GM12878 (cell line): ENCODE results near the gene INO80C. TPM values are rescaled to one million over a fixed set of nuclear protein-coding genes. Genes with fewer than 3 reads are reported as not detected.

ENCODE experiments used
- ATF7 ChIP-seq: fragments of 450-650 bp; IDR thresholded peaks from 2 replicates; pipeline ENCODE4 v1.6.1; 2016; ENCODE audit warnings: low read depth, mild to moderate bottlenecking
- BCL11A ChIP-seq: IDR thresholded peaks from 2 replicates; pipeline ENCODE4 v1.6.1; 2011; ENCODE audit warnings: low read depth, low read length
- CHD1 ChIP-seq: IDR thresholded peaks from 2 replicates; pipeline ENCODE4 v1.6.1; 2012; ENCODE audit warnings: low read depth, low read length, improper control_type of control experiment
- ESRRA ChIP-seq: IDR thresholded peaks from 2 replicates; pipeline ENCODE4 v1.6.1; 2012; ENCODE audit warnings: mild to moderate bottlenecking, low read length, improper control_type of control experiment
- IKZF1 ChIP-seq: fragments of 450-650 bp; conservative IDR thresholded peaks from 2 replicates; pipeline ENCODE4 v1.6.1; 2017; ENCODE audit warnings: antibody characterized with exemption, mild to moderate bottlenecking
- IRF4 ChIP-seq: IDR thresholded peaks from 2 replicates; pipeline ENCODE4 v1.6.1; 2011; ENCODE audit warnings: low read depth, low read length
- KAT2A ChIP-seq: conservative IDR thresholded peaks from 2 replicates; pipeline ENCODE4 v1.6.1; 2011; ENCODE audit warnings: low read depth, low read length; ENCODE audit not compliant: control insufficient read depth
- LARP7 ChIP-seq: fragments of 450-650 bp; IDR thresholded peaks from 2 replicates; pipeline ENCODE4 v1.6.1; 2017; ENCODE audit warnings: mild to moderate bottlenecking
- MEF2B ChIP-seq: fragments of 450-650 bp; IDR thresholded peaks from 2 replicates; pipeline ENCODE4 v1.6.1; 2018; ENCODE audit warnings: mild to moderate bottlenecking, moderate library complexity; ENCODE audit not compliant: partially characterized antibody, poor library complexity, severe bottlenecking
- MYC ChIP-seq: IDR thresholded peaks from 2 replicates; pipeline ENCODE4 v1.6.1; 2011; ENCODE audit warnings: mild to moderate bottlenecking, low read length, moderate library complexity, inconsistent platforms; ENCODE audit not compliant: insufficient read depth, insufficient replicate concordance, insufficient read length, severe bottlenecking
- NFYA ChIP-seq: IDR thresholded peaks from 2 replicates; pipeline ENCODE4 v1.6.1; 2011; ENCODE audit warnings: low read depth, mild to moderate bottlenecking, low read length, improper control_type of control experiment, borderline replicate concordance
- NRF1 ChIP-seq: conservative IDR thresholded peaks from 2 replicates; pipeline ENCODE4 v1.6.1; 2011; ENCODE audit warnings: mild to moderate bottlenecking, low read depth, low read length, improper control_type of control experiment
- SIX5 ChIP-seq: IDR thresholded peaks from 2 replicates; pipeline ENCODE4 v1.6.1; 2011; ENCODE audit warnings: mild to moderate bottlenecking, low read depth, low read length, moderate library complexity; ENCODE audit not compliant: severe bottlenecking
- SMAD1 ChIP-seq: fragments of 450-650 bp; IDR thresholded peaks from 2 replicates; pipeline ENCODE4 v1.6.1; 2018; ENCODE audit warnings: mild to moderate bottlenecking, low read depth; ENCODE audit not compliant: partially characterized antibody
- SMAD5 ChIP-seq: IDR thresholded peaks from 2 replicates; pipeline ENCODE4 v1.6.1; 2016; ENCODE audit warnings: antibody characterized with exemption, low read depth
- SMARCA5 ChIP-seq: fragments of 450-650 bp; IDR thresholded peaks from 2 replicates; pipeline ENCODE4 v1.6.1; 2017; ENCODE audit warnings: mild to moderate bottlenecking
- YY1 ChIP-seq: IDR thresholded peaks from 2 replicates; pipeline ENCODE4 v1.6.1; 2011; ENCODE audit warnings: low read depth, mild to moderate bottlenecking, low read length
- ZBTB11 ChIP-seq: fragments of 450-650 bp; formaldehyde crosslinking; IDR thresholded peaks from 2 replicates; pipeline ENCODE4 v1.5.0; 2022; ENCODE audit warnings: mild to moderate bottlenecking, missing genetic modification characterization
- polyA plus RNA-seq, 11 experiments: library from polyadenylated mRNA; depleted of rRNA in 4 of 11; unstranded in 6 of 11; stranded (reverse) in 5 of 11; fragments of >200 nt; fragmentation: Nextera tagmentation in 4 of 11; fragmentation: Illumina TruSeq in 1 of 11; extraction: Ambion mirVana in 4 of 11; extraction: Trizol in 1 of 11; gene quantifications; 1 replicate in 1 of 11; 2 replicates in 10 of 11; pipeline versions ENCODE4 v1.2.1 to v1.2.3, GENCODE V29; 2011 to 2016; ENCODE audit warnings: inconsistent platforms in 2 of 11, missing spikeins in 2 of 11, low read depth in 1 of 11
- total RNA-seq, 4 experiments: library from RNA; depleted of rRNA in 3 of 4; stranded (reverse); fragments of >200 nt in 3 of 4; fragmentation: Illumina TruSeq in 1 of 4; extraction: Trizol in 1 of 4; gene quantifications; 2 replicates each; pipeline versions ENCODE4 v1.2.1 to v1.2.3, GENCODE V29; 2013 to 2021
- TF ChIP-seq, protein P1 (sequence below): IDR thresholded peaks from 2 replicates; pipeline ENCODE4 v1.6.1; 2011; ENCODE audit warnings: borderline replicate concordance, low read depth, mild to moderate bottlenecking, moderate library complexity, mixed read lengths, low read length; ENCODE audit not compliant: insufficient read depth; ENCODE audit errors: extremely low read length
- TF ChIP-seq, protein P2 (sequence below): fragments of 450-650 bp; IDR thresholded peaks from 2 replicates; pipeline ENCODE4 v1.6.1; 2017; ENCODE audit warnings: borderline replicate concordance
- TF ChIP-seq, protein P3 (sequence below): fragments of 150-350 bp; IDR thresholded peaks from 2 replicates; pipeline ENCODE4 v1.6.1; 2016; ENCODE audit warnings: low read depth, low read length

Gene INO80C
- total and polyA plus RNA-seq, 10 of the 15 experiments (the other 5 are each of a cell fraction or from before 2014, with no cell fraction given): 9.9 to 43.2 (median 30.1) TPM

GRCh38 chr18:35497370-35498197, at the start of gene INO80C (continued):
- TF ChIP-seq, protein P1, sequence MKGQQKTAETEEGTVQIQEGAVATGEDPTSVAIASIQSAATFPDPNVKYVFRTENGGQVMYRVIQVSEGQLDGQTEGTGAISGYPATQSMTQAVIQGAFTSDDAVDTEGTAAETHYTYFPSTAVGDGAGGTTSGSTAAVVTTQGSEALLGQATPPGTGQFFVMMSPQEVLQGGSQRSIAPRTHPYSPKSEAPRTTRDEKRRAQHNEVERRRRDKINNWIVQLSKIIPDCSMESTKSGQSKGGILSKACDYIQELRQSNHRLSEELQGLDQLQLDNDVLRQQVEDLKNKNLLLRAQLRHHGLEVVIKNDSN: no peak
- no peak for TF ChIP-seq ZBTB11 (CRISPR knock-in tag)
- TF ChIP-seq ESRRA: peak; percentile 91
- peak; percentile 77 for TF ChIP-seq SMAD1
- TF ChIP-seq CHD1: 0 out of 2 replicates have a peak, but pooled peaks have one; percentile 80
- no peak for TF ChIP-seq KAT2A
- TF ChIP-seq SIX5: peak; percentile 31
- peak; percentile 90 for TF ChIP-seq ATF7
- TF ChIP-seq MYC: no peak
- TF ChIP-seq MEF2B: peak; percentile 52
- peak; percentile 36; the same call in 1 of the 2 replicates for TF ChIP-seq LARP7
- TF ChIP-seq, protein P2, sequence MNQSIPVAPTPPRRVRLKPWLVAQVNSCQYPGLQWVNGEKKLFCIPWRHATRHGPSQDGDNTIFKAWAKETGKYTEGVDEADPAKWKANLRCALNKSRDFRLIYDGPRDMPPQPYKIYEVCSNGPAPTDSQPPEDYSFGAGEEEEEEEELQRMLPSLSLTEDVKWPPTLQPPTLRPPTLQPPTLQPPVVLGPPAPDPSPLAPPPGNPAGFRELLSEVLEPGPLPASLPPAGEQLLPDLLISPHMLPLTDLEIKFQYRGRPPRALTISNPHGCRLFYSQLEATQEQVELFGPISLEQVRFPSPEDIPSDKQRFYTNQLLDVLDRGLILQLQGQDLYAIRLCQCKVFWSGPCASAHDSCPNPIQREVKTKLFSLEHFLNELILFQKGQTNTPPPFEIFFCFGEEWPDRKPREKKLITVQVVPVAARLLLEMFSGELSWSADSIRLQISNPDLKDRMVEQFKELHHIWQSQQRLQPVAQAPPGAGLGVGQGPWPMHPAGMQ: no peak
- peak; percentile 99 for TF ChIP-seq IKZF1
- peak; percentile 53; the same call in 1 of the 2 replicates for TF ChIP-seq IRF4
- peak; percentile 79 for TF ChIP-seq SMARCA5
- peak; percentile 92; the same call in 1 of the 2 replicates for TF ChIP-seq SMAD5
- peak; percentile 98 for TF ChIP-seq NRF1
- TF ChIP-seq NFYA: no peak
- TF ChIP-seq YY1: peak; percentile 95
- 0 out of 2 replicates have a peak, but pooled peaks have one; percentile 39 for TF ChIP-seq BCL11A
- TF ChIP-seq, protein P3, sequence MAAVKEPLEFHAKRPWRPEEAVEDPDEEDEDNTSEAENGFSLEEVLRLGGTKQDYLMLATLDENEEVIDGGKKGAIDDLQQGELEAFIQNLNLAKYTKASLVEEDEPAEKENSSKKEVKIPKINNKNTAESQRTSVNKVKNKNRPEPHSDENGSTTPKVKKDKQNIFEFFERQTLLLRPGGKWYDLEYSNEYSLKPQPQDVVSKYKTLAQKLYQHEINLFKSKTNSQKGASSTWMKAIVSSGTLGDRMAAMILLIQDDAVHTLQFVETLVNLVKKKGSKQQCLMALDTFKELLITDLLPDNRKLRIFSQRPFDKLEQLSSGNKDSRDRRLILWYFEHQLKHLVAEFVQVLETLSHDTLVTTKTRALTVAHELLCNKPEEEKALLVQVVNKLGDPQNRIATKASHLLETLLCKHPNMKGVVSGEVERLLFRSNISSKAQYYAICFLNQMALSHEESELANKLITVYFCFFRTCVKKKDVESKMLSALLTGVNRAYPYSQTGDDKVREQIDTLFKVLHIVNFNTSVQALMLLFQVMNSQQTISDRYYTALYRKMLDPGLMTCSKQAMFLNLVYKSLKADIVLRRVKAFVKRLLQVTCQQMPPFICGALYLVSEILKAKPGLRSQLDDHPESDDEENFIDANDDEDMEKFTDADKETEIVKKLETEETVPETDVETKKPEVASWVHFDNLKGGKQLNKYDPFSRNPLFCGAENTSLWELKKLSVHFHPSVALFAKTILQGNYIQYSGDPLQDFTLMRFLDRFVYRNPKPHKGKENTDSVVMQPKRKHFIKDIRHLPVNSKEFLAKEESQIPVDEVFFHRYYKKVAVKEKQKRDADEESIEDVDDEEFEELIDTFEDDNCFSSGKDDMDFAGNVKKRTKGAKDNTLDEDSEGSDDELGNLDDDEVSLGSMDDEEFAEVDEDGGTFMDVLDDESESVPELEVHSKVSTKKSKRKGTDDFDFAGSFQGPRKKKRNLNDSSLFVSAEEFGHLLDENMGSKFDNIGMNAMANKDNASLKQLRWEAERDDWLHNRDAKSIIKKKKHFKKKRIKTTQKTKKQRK: no peak
